PC-3 (cell line): ENCODE measurements around the gene SEC14L3.

Experiments used
- CTCF ChIP-seq: fragments of 300-600 bp; sonication (generic); conservative IDR thresholded peaks from 2 replicates; pipeline ENCODE4 v1.5.1; 2017; ENCODE audit warnings: antibody characterized with exemption, low read depth, mild to moderate bottlenecking, low read length
- EZH2 ChIP-seq: fragments of 300-600 bp; sonication (generic); IDR thresholded peaks from one replicate; pipeline ENCODE4 v1.6.1; 2017; ENCODE audit warnings: antibody characterized with exemption, mild to moderate bottlenecking, low read length; ENCODE audit not compliant: unreplicated experiment

- TF ChIP-seq CTCF (no peak), EZH2 (no peak)
Observed at GRCh38 chr22:30500628-30501027, 28.8 kb upstream of the SEC14L3 start.
